IPS DF 6.9 (cell line): ENCODE results near the gene CRACR2B.

Source experiments
- DNase-seq: peaks from one replicate; pipeline ENCODE4 v3.0.0-alpha.2; 2013; ENCODE audit warnings: low read depth, low spot score
- H3K27ac ChIP-seq: one replicate; pipeline ENCODE4 v1.5.1; 2013; ENCODE audit warnings: low read length, control low read depth
- H3K27me3 ChIP-seq: 2 replicates; pipeline ENCODE4 v1.6.1; 2013; ENCODE audit warnings: mild to moderate bottlenecking, low read length; ENCODE audit not compliant: control insufficient read depth, insufficient read depth
- H3K36me3 ChIP-seq: 2 replicates; pipeline ENCODE4 v1.6.1; 2013; ENCODE audit warnings: low read length; ENCODE audit not compliant: control insufficient read depth, insufficient read depth
- H3K4me1 ChIP-seq: 2 replicates; pipeline ENCODE4 v1.6.1; 2013; ENCODE audit warnings: low read length; ENCODE audit not compliant: control insufficient read depth, insufficient read depth
- H3K4me3 ChIP-seq: 2 replicates; pipeline ENCODE4 v1.5.1; 2013; ENCODE audit warnings: mild to moderate bottlenecking, low read length
- H3K9me3 ChIP-seq: 2 replicates; pipeline ENCODE4 v1.6.1; 2013; ENCODE audit warnings: low read length, inconsistent platforms; ENCODE audit not compliant: control insufficient read depth, insufficient read depth
- WGBS: extraction: QIAGEN DNeasy Blood & Tissue Kit; methylation state at CpG from one replicate; pipeline ENCODE4 v1.1.7; 2013; ENCODE audit warnings: mixed read lengths, missing lambda C conversion rate; ENCODE audit not compliant: insufficient read length, insufficient coverage; 5-methylcytosine and 5-hydroxymethylcytosine counted together

CRACR2B gene

GRCh38 chr11:821512-822371 lies 6.0 kb upstream of the CRACR2B start:
- no peak for DNase-seq
- H3K27ac ChIP-seq, result no peak overlapping the region
- WGBS, result no CpG with 5 or more reads among the region's 22 CpGs
- peaks cover 11% of the 10 kb centered on the region; the same call in 1 of the 2 replicates for H3K36me3 ChIP-seq
- H3K9me3 ChIP-seq, result no peaks in the 10 kb centered on the region
- peaks cover 3% of the 10 kb centered on the region; the same call in 1 of the 2 replicates for H3K4me1 ChIP-seq
- H3K27me3 ChIP-seq, result no peaks in the 10 kb centered on the region
- no peak overlapping the region for H3K4me3 ChIP-seq

GRCh38 chr11:823441-824291 lies 4.1 kb upstream of the CRACR2B start:
- WGBS, result no CpG with 5 or more reads among the region's 53 CpGs
- Histone ChIP-seq H3K4me1 (peaks cover 7% of the 10 kb centered on the region), H3K9me3 (no peaks in the 10 kb centered on the region), H3K27me3 (no peaks in the 10 kb centered on the region), H3K27ac (no peak overlapping the region), H3K36me3 (peaks cover 11% of the 10 kb centered on the region; the same call in 1 of the 2 replicates), H3K4me3 (no peak overlapping the region)
- DNase-seq, result no peak

- Histone ChIP-seq H3K4me3 (no peak overlapping the region), H3K9me3 (no peaks in the 10 kb centered on the region), H3K36me3 (peaks cover 11% of the 10 kb centered on the region; the same call in 1 of the 2 replicates), H3K4me1 (peaks cover 13% of the 10 kb centered on the region), H3K27ac (no peak overlapping the region), H3K27me3 (no peaks in the 10 kb centered on the region)
- WGBS, result no CpG with 5 or more reads among the region's 59 CpGs
- no peak for DNase-seq
These were observed 3.3 kb upstream of the CRACR2B start for GRCh38 chr11:824292-824880.

- Histone ChIP-seq H3K27ac (no peak overlapping the region), H3K27me3 (no peaks in the 10 kb centered on the region), H3K4me1 (peaks cover 15% of the 10 kb centered on the region), H3K9me3 (no peaks in the 10 kb centered on the region), H3K36me3 (peaks cover 11% of the 10 kb centered on the region; the same call in 1 of the 2 replicates), H3K4me3 (no peak overlapping the region)
- no peak for DNase-seq
- no CpG with 5 or more reads among the region's 11 CpGs for WGBS
These were observed 2.8 kb upstream of the CRACR2B start for GRCh38 chr11:824942-825341.

- DNase-seq, result no peak
- Histone ChIP-seq H3K4me1 (peaks cover 14% of the 10 kb centered on the region), H3K27me3 (no peaks in the 10 kb centered on the region), H3K4me3 (no peak overlapping the region), H3K9me3 (no peaks in the 10 kb centered on the region), H3K36me3 (peaks cover 11% of the 10 kb centered on the region; the same call in 1 of the 2 replicates), H3K27ac (no peak overlapping the region)
- no CpG with 5 or more reads among the region's 12 CpGs for WGBS
These were observed 2.1 kb upstream of the CRACR2B start for GRCh38 chr11:825366-826226.

GRCh38 chr11:826227-826621 lies 1.5 kb upstream of the CRACR2B start:
- 0 out of 2 replicates have a peak, but pooled peaks cover 1% of the 10 kb centered on the region for H3K27me3 ChIP-seq
- H3K36me3 ChIP-seq, result peaks cover 9% of the 10 kb centered on the region; the same call in 1 of the 2 replicates
- peaks cover 16% of the 10 kb centered on the region for H3K4me1 ChIP-seq
- H3K4me3 ChIP-seq, result no peak overlapping the region
- WGBS, result no CpG with 5 or more reads among the region's 9 CpGs
- no peaks in the 10 kb centered on the region for H3K9me3 ChIP-seq
- no peak for DNase-seq
- no peak overlapping the region for H3K27ac ChIP-seq

- WGBS, result no CpG with 5 or more reads among the region's 22 CpGs
These were observed 928 bp upstream of the CRACR2B start for GRCh38 chr11:826836-827145.

GRCh38 chr11:827146-827896 lies 398 bp upstream of the CRACR2B start:
- Histone ChIP-seq H3K27ac (no peak overlapping the region), H3K9me3 (no peaks in the 10 kb centered on the region), H3K4me3 (peak overlapping the region; percentile 49; the same call in 1 of the 2 replicates), H3K4me1 (peaks cover 20% of the 10 kb centered on the region), H3K36me3 (peaks cover 9% of the 10 kb centered on the region; the same call in 1 of the 2 replicates), H3K27me3 (peaks cover 6% of the 10 kb centered on the region; the same call in 1 of the 2 replicates)
- DNase-seq, result no peak
- WGBS, result no CpG with 5 or more reads among the region's 66 CpGs

More at GRCh38 chr11:826836-827145, 928 bp upstream of the CRACR2B start:
- Histone ChIP-seq H3K27ac (no peak overlapping the region), H3K4me1 (peaks cover 16% of the 10 kb centered on the region), H3K36me3 (peaks cover 9% of the 10 kb centered on the region; the same call in 1 of the 2 replicates), H3K4me3 (peak overlapping the region; percentile 49; the same call in 1 of the 2 replicates), H3K27me3 (peaks cover 4% of the 10 kb centered on the region; the same call in 1 of the 2 replicates), H3K9me3 (no peaks in the 10 kb centered on the region)
- DNase-seq, result no peak

GRCh38 chr11:828506-829175 lies 922 bp downstream of the CRACR2B start:
- peaks cover 6% of the 10 kb centered on the region; the same call in 1 of the 2 replicates for H3K27me3 ChIP-seq
- no peaks in the 10 kb centered on the region for H3K9me3 ChIP-seq
- DNase-seq, result no peak
- peaks cover 21% of the 10 kb centered on the region for H3K4me1 ChIP-seq
- H3K27ac ChIP-seq, result no peak overlapping the region
- H3K36me3 ChIP-seq, result peaks cover 9% of the 10 kb centered on the region; the same call in 1 of the 2 replicates
- WGBS, result no CpG with 5 or more reads among the region's 21 CpGs
- no peak overlapping the region; the same call in 1 of the 2 replicates for H3K4me3 ChIP-seq
